H9 (cell line): ENCODE measurements around the gene NFATC2IP. TPM values are rescaled to one million over a fixed set of nuclear protein-coding genes. Genes with fewer than 3 reads are reported as not detected.

Experiments used
- DNase-seq: peaks from one replicate; pipeline ENCODE4 v3.0.0-alpha.2; 2017
- H2AFZ ChIP-seq: one replicate; pipeline ENCODE4 v1.6.1; 2013; ENCODE audit warnings: mild to moderate bottlenecking, low read length, control low read depth, moderate library complexity
- H2AK5ac ChIP-seq: 2 replicates; pipeline ENCODE4 v1.6.1; 2013; ENCODE audit warnings: low read length, control low read depth, mixed read lengths; ENCODE audit not compliant: insufficient read length
- H2BK120ac ChIP-seq: one replicate; pipeline ENCODE4 v1.6.1; 2013; ENCODE audit warnings: low read depth, mild to moderate bottlenecking, low read length, control low read depth, inconsistent platforms; ENCODE audit not compliant: poor library complexity, severe bottlenecking
- H2BK12ac ChIP-seq: 2 replicates; pipeline ENCODE4 v1.6.1; 2013; ENCODE audit warnings: low read length, control low read depth, mixed read lengths, low read depth; ENCODE audit not compliant: insufficient read length
- H2BK15ac ChIP-seq: 2 replicates; pipeline ENCODE4 v1.6.1; 2013; ENCODE audit warnings: low read depth, low read length, control low read depth
- H2BK20ac ChIP-seq: one replicate; pipeline ENCODE4 v1.6.1; 2013; ENCODE audit warnings: low read depth, mild to moderate bottlenecking, low read length, control low read depth, inconsistent platforms; ENCODE audit not compliant: poor library complexity, severe bottlenecking
- H2BK5ac ChIP-seq: 2 replicates; pipeline ENCODE4 v1.6.1; 2013; ENCODE audit warnings: low read length, control low read depth, mixed read lengths; ENCODE audit not compliant: insufficient read length
- H3K14ac ChIP-seq: 2 replicates; pipeline ENCODE4 v1.6.1; 2013; ENCODE audit warnings: low read length, control low read depth; ENCODE audit not compliant: insufficient read depth
- H3K18ac ChIP-seq: 2 replicates; pipeline ENCODE4 v1.6.1; 2013; ENCODE audit warnings: low read depth, mild to moderate bottlenecking, mixed read lengths, low read length, control low read depth; ENCODE audit not compliant: insufficient read length
- H3K23ac ChIP-seq: 2 replicates; pipeline ENCODE4 v1.6.1; 2013; ENCODE audit warnings: low read length, control low read depth, mixed read lengths, low read depth; ENCODE audit not compliant: insufficient read length
- H3K23me2 ChIP-seq: 2 replicates; pipeline ENCODE4 v1.6.1; 2013; ENCODE audit warnings: low read depth, mild to moderate bottlenecking, mixed read lengths, low read length, control low read depth; ENCODE audit not compliant: insufficient read length, poor library complexity, severe bottlenecking
- H3K27ac ChIP-seq: 2 replicates; pipeline ENCODE4 v1.5.1; 2013; ENCODE audit warnings: low read length, control low read depth, mixed read lengths, low read depth; ENCODE audit not compliant: insufficient read length
- H3K27me3 ChIP-seq: 2 replicates; pipeline ENCODE4 v1.6.1; 2013; ENCODE audit warnings: low read length, control low read depth, inconsistent platforms; ENCODE audit not compliant: insufficient read depth
- H3K4ac ChIP-seq: 2 replicates; pipeline ENCODE4 v1.6.1; 2013; ENCODE audit warnings: low read depth, mild to moderate bottlenecking, control low read depth, inconsistent platforms, low read length, moderate library complexity
- H3K4me1 ChIP-seq: 2 replicates; pipeline ENCODE4 v1.6.1; 2013; ENCODE audit warnings: low read length, control low read depth, inconsistent platforms; ENCODE audit not compliant: insufficient read depth
- H3K4me2 ChIP-seq: 2 replicates; pipeline ENCODE4 v1.6.1; 2013; ENCODE audit warnings: low read length, control low read depth, mixed read lengths; ENCODE audit not compliant: insufficient read length, insufficient read depth
- H3K56ac ChIP-seq: 2 replicates; pipeline ENCODE4 v1.6.1; 2013; ENCODE audit warnings: low read depth, mild to moderate bottlenecking, mixed read lengths, low read length, control low read depth; ENCODE audit not compliant: insufficient read length
- H3K79me1 ChIP-seq: 2 replicates; pipeline ENCODE4 v1.6.1; 2013; ENCODE audit warnings: low read depth, mild to moderate bottlenecking, moderate library complexity, low read length, control low read depth, inconsistent platforms; ENCODE audit not compliant: insufficient read depth, poor library complexity, severe bottlenecking
- H3K79me2 ChIP-seq: 2 replicates; pipeline ENCODE4 v1.6.1; 2013; ENCODE audit warnings: low read length, control low read depth, inconsistent platforms; ENCODE audit not compliant: insufficient read depth
- H3K9ac ChIP-seq: 2 replicates; pipeline ENCODE4 v1.6.1; 2013; ENCODE audit warnings: low read length, control low read depth, mixed read lengths; ENCODE audit not compliant: insufficient read length; ENCODE audit errors: extremely low read depth
- H3K9me3 ChIP-seq: one replicate; pipeline ENCODE4 v1.6.1; 2013; ENCODE audit warnings: low read depth, low read length, inconsistent platforms; ENCODE audit not compliant: control insufficient read depth
- H3T11ph ChIP-seq: one replicate; pipeline ENCODE4 v1.6.1; 2013; ENCODE audit warnings: mild to moderate bottlenecking, low read length, control low read depth, inconsistent platforms
- H4K20me1 ChIP-seq: one replicate; pipeline ENCODE4 v1.6.1; 2013; ENCODE audit not compliant: control insufficient read depth, insufficient read length, insufficient read depth
- H4K5ac ChIP-seq: 2 replicates; pipeline ENCODE4 v1.6.1; 2013; ENCODE audit warnings: low read depth, mild to moderate bottlenecking, mixed read lengths, low read length, control low read depth; ENCODE audit not compliant: insufficient read length
- H4K8ac ChIP-seq: replicated peaks from 2 replicates; pipeline ENCODE4 v1.6.1; 2013; ENCODE audit warnings: low read length, control low read depth, mixed read lengths, low read depth; ENCODE audit not compliant: insufficient read length
- H4K91ac ChIP-seq: 2 replicates; pipeline ENCODE4 v1.6.1; 2013; ENCODE audit warnings: low read depth, mild to moderate bottlenecking, moderate library complexity, mixed read lengths, low read length, control low read depth; ENCODE audit not compliant: insufficient read length
- H3K27ac Mint-ChIP-seq, 3 experiments: 2 replicates in 2 of 3; 3 replicates in 1 of 3; pipeline ENCODE4 v1.8.0; 2020 to 2021; ENCODE audit warnings: mixed read lengths in 3 of 3, mild to moderate bottlenecking in 1 of 3, moderate library complexity in 1 of 3
- H3K27me3 Mint-ChIP-seq: 2 replicates; pipeline ENCODE4 v1.8.0; 2021; ENCODE audit warnings: low read depth, mild to moderate bottlenecking, moderate library complexity, mixed read lengths
- H3K36me3 Mint-ChIP-seq, 3 experiments: 2 replicates in 2 of 3; 3 replicates in 1 of 3; pipeline ENCODE4 v1.8.0; 2020 to 2021; ENCODE audit warnings: low read depth in 3 of 3, mixed read lengths in 3 of 3; ENCODE audit not compliant: insufficient read depth in 1 of 3
- H3K4me1 Mint-ChIP-seq, 2 experiments: 2 replicates each; pipeline ENCODE4 v1.8.0; 2020; ENCODE audit warnings: mixed read lengths in 2 of 2
- H3K4me3 Mint-ChIP-seq, 2 experiments: 2 replicates in 1 of 2; 3 replicates in 1 of 2; pipeline ENCODE4 v1.8.0; 2020 to 2021; ENCODE audit warnings: mild to moderate bottlenecking in 2 of 2, mixed read lengths in 2 of 2, moderate library complexity in 1 of 2
- H3K9me3 Mint-ChIP-seq, 2 experiments: 2 replicates in 1 of 2; 3 replicates in 1 of 2; pipeline ENCODE4 v1.8.0; 2020; ENCODE audit warnings: mild to moderate bottlenecking in 2 of 2, mixed read lengths in 2 of 2, moderate library complexity in 1 of 2
- CTCF ChIP-seq: fragments of 200-600 bp; sonication (generic); conservative IDR thresholded peaks from 3 replicates; pipeline ENCODE4 v1.8.0; 2021; ENCODE audit warnings: antibody characterized with exemption, mild to moderate bottlenecking
- WGBS: extraction: QIAGEN DNeasy Blood & Tissue Kit; methylation state at CpG from one replicate; pipeline ENCODE4 v1.1.7; 2013; ENCODE audit warnings: missing lambda C conversion rate, low lambda C conversion rate, mixed read lengths; ENCODE audit not compliant: insufficient read length; ENCODE audit errors: extremely low coverage; 5-methylcytosine and 5-hydroxymethylcytosine counted together
- total RNA-seq: library from RNA; stranded (reverse); gene quantifications from 2 replicates; pipeline ENCODE4 v1.2.1, GENCODE V29; 2021

NFATC2IP gene
- total RNA-seq, 1 experiment from 2014 or later: 73.8 TPM

GRCh38 chr16:28985211-28986041 lies 34.7 kb downstream of the NFATC2IP start:
- no peaks in the 10 kb centered on the region for H3K27me3 Mint-ChIP-seq
- H3K36me3 Mint-ChIP-seq: peaks cover 15 to 35% (median 35%) of the 10 kb centered on the region in 3 experiments
- TF ChIP-seq CTCF: no peak

More at GRCh38 chr16:28985211-28986041, 34.7 kb downstream of the NFATC2IP start:
- Histone ChIP-seq H2BK12ac (no peak overlapping the region), H3K9me3 (no peaks in the 10 kb centered on the region), H4K91ac (no peak overlapping the region), H4K20me1 (no peaks in the 10 kb centered on the region), H2BK120ac (no peak overlapping the region), H2AK5ac (no peak overlapping the region), H3K79me1 (no peaks in the 10 kb centered on the region), H4K5ac (no peak overlapping the region), H3K4me2 (no peak overlapping the region), H2BK5ac (no peak overlapping the region), H2BK20ac (no peak overlapping the region), H3K56ac (no peak overlapping the region), H3K79me2 (no peaks in the 10 kb centered on the region), H3K27ac (no peak overlapping the region), H2AFZ (no peak overlapping the region), H3K18ac (no peak overlapping the region), H2BK15ac (no peak overlapping the region), H3K27me3 (no peaks in the 10 kb centered on the region), H3T11ph (no peak overlapping the region), H3K23me2 (no peaks in the 10 kb centered on the region), H3K23ac (no peak overlapping the region), H3K4ac (no peak overlapping the region), H4K8ac (no peak overlapping the region), H3K9ac (no peak overlapping the region), H3K4me1 (no peaks in the 10 kb centered on the region), H3K14ac (no peak overlapping the region)
- Mint-ChIP-seq H3K4me3 (no peak overlapping the region), H3K9me3 (peaks cover 4 to 6% of the 10 kb centered on the region in 2 experiments; a peak in 3 of 5 replicates), H3K4me1 (no peaks in the 10 kb centered on the region), H3K27ac (no peak overlapping the region)
- no CpG with 5 or more reads among the region's 19 CpGs for WGBS
- DNase-seq: no peak
